OCI-LY3 (cell line): ENCODE data around the gene PRKCE.

Experiments used
- CTCF ChIP-seq: fragments of 200-600, 300-600 bp; sonication (generic); IDR thresholded peaks from 2 replicates; pipeline ENCODE4 v1.5.1; 2014; ENCODE audit warnings: antibody characterized with exemption, low read length, low read depth
- EZH2phosphoT487 ChIP-seq: fragments of 200-600 bp; shearing (Covaris generic); IDR thresholded peaks from 2 replicates; pipeline ENCODE4 v1.6.1; 2018; ENCODE audit warnings: antibody characterized with exemption, mixed run types, low read depth

GRCh38 chr2:45963816-45964215 is 312.3 kb downstream of the PRKCE start:
- no peak for TF ChIP-seq CTCF
- no peak for TF ChIP-seq EZH2phosphoT487
